Neuronal stem cell (in vitro differentiated cells): ENCODE results near the gene PLGRKT.

Source experiments
- DNase-seq: peaks from one replicate; pipeline ENCODE4 v3.0.0-alpha.2; 2013; ENCODE audit warnings: low spot score
- H2AFZ ChIP-seq: one replicate; pipeline ENCODE4 v1.6.1; 2013; ENCODE audit warnings: mild to moderate bottlenecking, low read length, inconsistent platforms
- H2AK5ac ChIP-seq: 2 replicates; pipeline ENCODE4 v1.6.1; 2013; ENCODE audit warnings: low read depth, mild to moderate bottlenecking, inconsistent platforms, low read length, moderate library complexity, mixed read lengths
- H2BK120ac ChIP-seq: 2 replicates; pipeline ENCODE4 v1.6.1; 2013; ENCODE audit warnings: low read depth, mild to moderate bottlenecking, inconsistent platforms, low read length, moderate library complexity, mixed read lengths
- H2BK12ac ChIP-seq: one replicate; pipeline ENCODE4 v1.6.1; 2013; ENCODE audit warnings: low read length, inconsistent platforms
- H2BK15ac ChIP-seq: 2 replicates; pipeline ENCODE4 v1.6.1; 2013; ENCODE audit warnings: mild to moderate bottlenecking, low read length, inconsistent platforms, mixed read lengths
- H2BK5ac ChIP-seq: one replicate; pipeline ENCODE4 v1.6.1; 2013; ENCODE audit warnings: inconsistent platforms, mild to moderate bottlenecking, low read length, moderate library complexity
- H3K14ac ChIP-seq: one replicate; pipeline ENCODE4 v1.6.1; 2013; ENCODE audit warnings: low read length, inconsistent platforms
- H3K18ac ChIP-seq: 2 replicates; pipeline ENCODE4 v1.6.1; 2013; ENCODE audit warnings: low read length, inconsistent platforms
- H3K23ac ChIP-seq: 2 replicates; pipeline ENCODE4 v1.6.1; 2013; ENCODE audit warnings: low read depth, mild to moderate bottlenecking, mixed read lengths, low read length, inconsistent platforms; ENCODE audit not compliant: poor library complexity
- H3K27ac ChIP-seq: replicated peaks from 3 replicates; pipeline ENCODE4 v1.5.1; 2013; ENCODE audit warnings: low read length, inconsistent platforms
- H3K27me3 ChIP-seq, 3 experiments: 2 replicates each; pipeline ENCODE4 v1.6.1; 2013; ENCODE audit warnings: low read length in 3 of 3, mild to moderate bottlenecking in 2 of 3, inconsistent platforms in 1 of 3, low read depth in 1 of 3, mixed read lengths in 1 of 3, moderate library complexity in 1 of 3; ENCODE audit not compliant: control insufficient read depth in 3 of 3, insufficient read depth in 3 of 3
- H3K36me3 ChIP-seq, 2 donors: replicated peaks in 1 of 2; 2 replicates each; pipeline ENCODE4 v1.6.1; 2013; ENCODE audit warnings: low read length in 2 of 2; ENCODE audit not compliant: control insufficient read depth in 2 of 2, insufficient read depth in 2 of 2
- H3K4ac ChIP-seq: 2 replicates; pipeline ENCODE4 v1.6.1; 2013; ENCODE audit warnings: inconsistent platforms, mild to moderate bottlenecking, low read length, moderate library complexity
- H3K4me1 ChIP-seq, 2 donors: 1 replicate in 1 of 2; 2 replicates in 1 of 2; pipeline ENCODE4 v1.6.1; 2013; ENCODE audit warnings: low read length in 2 of 2, low read depth in 1 of 2; ENCODE audit not compliant: control insufficient read depth in 2 of 2, insufficient read depth in 1 of 2
- H3K4me2 ChIP-seq: one replicate; pipeline ENCODE4 v1.6.1; 2013; ENCODE audit warnings: mild to moderate bottlenecking, low read length, inconsistent platforms; ENCODE audit not compliant: insufficient read depth, poor library complexity, severe bottlenecking
- H3K4me3 ChIP-seq, 2 donors: 2 replicates each; pipeline ENCODE4 v1.5.1; 2013; ENCODE audit warnings: low read length in 2 of 2, mild to moderate bottlenecking in 2 of 2, inconsistent platforms in 1 of 2, moderate library complexity in 1 of 2
- H3K79me1 ChIP-seq: one replicate; pipeline ENCODE4 v1.6.1; 2013; ENCODE audit warnings: low read depth, mild to moderate bottlenecking, inconsistent platforms, low read length, moderate library complexity
- H3K9ac ChIP-seq: one replicate; pipeline ENCODE4 v1.6.1; 2013; ENCODE audit warnings: mild to moderate bottlenecking, low read depth, low read length, inconsistent platforms; ENCODE audit not compliant: poor library complexity
- H3K9me3 ChIP-seq, 2 donors: replicated peaks in 1 of 2; 2 replicates each; pipeline versions ENCODE3 to v1.6.1; 2013; ENCODE audit warnings: low read length in 2 of 2, mild to moderate bottlenecking in 2 of 2, inconsistent platforms in 1 of 2, low read depth in 1 of 2, mixed read lengths in 1 of 2, moderate library complexity in 1 of 2; ENCODE audit not compliant: control insufficient read depth in 2 of 2, insufficient read depth in 1 of 2
- H4K8ac ChIP-seq: one replicate; pipeline ENCODE4 v1.6.1; 2013; ENCODE audit warnings: low read depth, mild to moderate bottlenecking, inconsistent platforms, low read length, moderate library complexity
- H4K91ac ChIP-seq: one replicate; pipeline ENCODE4 v1.6.1; 2013; ENCODE audit warnings: low read length, low read depth, mild to moderate bottlenecking, inconsistent platforms; ENCODE audit not compliant: poor library complexity
- WGBS, 2 donors: extraction: QIAGEN DNeasy Blood & Tissue Kit; methylation state at CpG; one replicate each; pipeline ENCODE4 v1.1.7; 2013; ENCODE audit warnings: missing lambda C conversion rate in 2 of 2, mixed read lengths in 1 of 2; ENCODE audit not compliant: insufficient read length in 2 of 2, insufficient replicate concordance in 1 of 2; ENCODE audit errors: extremely low coverage in 2 of 2; 5-methylcytosine and 5-hydroxymethylcytosine counted together

PLGRKT gene

GRCh38 chr9:5460157-5460556 is 22.4 kb upstream of the PLGRKT start:
- Histone ChIP-seq H2AK5ac (no peak overlapping the region), H3K4me3 (no peak overlapping the region), H3K9ac (no peak overlapping the region), H2BK5ac (no peak overlapping the region), H3K4ac (no peak overlapping the region), H2AFZ (no peak overlapping the region), H3K18ac (no peak overlapping the region), H3K14ac (no peak overlapping the region), H3K27ac (no peak overlapping the region), H3K27me3 (no peaks in the 10 kb centered on the region), H4K8ac (no peak overlapping the region), H3K4me2 (no peak overlapping the region), H3K36me3 (no peaks in the 10 kb centered on the region), H3K4me1 (no peaks in the 10 kb centered on the region), H3K79me1 (no peaks in the 10 kb centered on the region), H2BK120ac (no peak overlapping the region), H3K9me3 (no peaks in the 10 kb centered on the region), H4K91ac (no peak overlapping the region), H3K23ac (no peak overlapping the region), H2BK15ac (no peak overlapping the region), H2BK12ac (no peak overlapping the region)
- WGBS, 2 donors = no CpG with 5 or more reads among the region's 1 CpG
- DNase-seq = no peak

DNA sequence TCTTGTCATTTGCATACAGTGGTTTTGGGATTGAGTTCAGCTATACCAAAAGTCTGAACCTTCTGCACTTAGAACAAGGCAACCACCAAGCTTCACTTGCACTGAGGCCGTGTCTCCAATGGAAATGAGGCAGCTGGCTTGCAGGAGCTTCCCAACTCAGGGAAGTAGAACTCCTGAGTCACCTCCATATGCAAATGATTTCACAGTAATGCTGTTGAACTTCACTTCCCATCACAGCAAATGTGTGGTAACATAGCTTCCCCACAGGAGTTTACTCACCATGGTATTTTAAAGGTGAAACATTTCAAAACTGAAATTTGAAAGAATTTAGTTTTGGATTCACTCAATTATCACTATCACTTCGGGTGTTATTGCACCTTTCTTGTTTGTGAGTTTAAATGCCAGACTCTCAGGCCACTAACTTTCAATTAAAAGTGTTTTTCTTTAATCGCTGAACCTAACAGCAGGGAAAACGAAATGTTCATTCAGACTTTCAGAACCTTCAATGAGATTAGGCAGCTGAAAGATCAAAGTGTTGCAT is 21.6 kb upstream of the PLGRKT start:
- no peak overlapping the region for H3K27ac ChIP-seq
- no peak overlapping the region for H3K14ac ChIP-seq
- no peak overlapping the region for H3K9ac ChIP-seq
- no peak for DNase-seq
- H3K9me3 ChIP-seq = no peaks in the 10 kb centered on the region
- no peak overlapping the region for H2BK5ac ChIP-seq
- H2AFZ ChIP-seq = no peak overlapping the region
- H3K4me1 ChIP-seq = no peaks in the 10 kb centered on the region
- no peak overlapping the region for H2BK120ac ChIP-seq
- H3K27me3 ChIP-seq = no peaks in the 10 kb centered on the region
- H3K4ac ChIP-seq = no peak overlapping the region
- no peak overlapping the region for H4K8ac ChIP-seq
- H4K91ac ChIP-seq = no peak overlapping the region
- H3K18ac ChIP-seq = no peak overlapping the region
- no peak overlapping the region for H2AK5ac ChIP-seq
- H3K36me3 ChIP-seq = no peaks in the 10 kb centered on the region
- no peak overlapping the region for H3K23ac ChIP-seq
- no peak overlapping the region for H2BK15ac ChIP-seq
- no peak overlapping the region for H3K4me3 ChIP-seq
- no CpG with 5 or more reads among the region's 4 CpGs for WGBS, 2 donors
- H2BK12ac ChIP-seq = no peak overlapping the region
- no peaks in the 10 kb centered on the region for H3K79me1 ChIP-seq
- no peak overlapping the region for H3K4me2 ChIP-seq

DNA sequence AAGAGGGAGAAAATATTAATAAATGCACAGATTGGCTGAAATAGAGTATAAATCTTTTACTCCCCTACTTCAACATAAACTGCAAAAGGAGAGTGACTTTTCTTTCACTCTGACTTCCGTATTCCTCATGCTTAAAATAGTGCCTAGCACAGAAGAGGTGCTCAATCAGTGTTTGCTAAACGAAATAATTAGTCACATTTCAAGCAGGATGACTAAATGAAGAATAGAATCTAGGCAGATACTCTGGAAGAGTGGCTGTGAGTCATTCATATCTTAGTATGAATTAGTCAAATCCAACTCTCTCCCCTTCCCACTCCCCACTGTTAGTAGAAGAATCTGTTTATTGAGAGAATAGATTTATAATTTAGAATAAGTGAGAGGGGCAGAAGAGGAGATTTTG is 17.5 kb upstream of the PLGRKT start:
- Histone ChIP-seq H2AK5ac (no peak overlapping the region), H3K4me2 (no peak overlapping the region), H2BK15ac (no peak overlapping the region), H3K9me3 (no peaks in the 10 kb centered on the region), H3K79me1 (no peaks in the 10 kb centered on the region), H3K23ac (no peak overlapping the region), H3K18ac (no peak overlapping the region), H3K9ac (no peak overlapping the region), H3K27ac (no peak overlapping the region), H3K4me3 (no peak overlapping the region), H3K27me3 (no peaks in the 10 kb centered on the region), H2BK120ac (no peak overlapping the region), H4K91ac (no peak overlapping the region), H2BK12ac (no peak overlapping the region), H3K36me3 (no peaks in the 10 kb centered on the region), H3K4ac (no peak overlapping the region), H3K4me1 (peaks cover 0 to 1% of the 10 kb centered on the region in 2 donors), H3K14ac (no peak overlapping the region), H2AFZ (no peak overlapping the region), H2BK5ac (no peak overlapping the region), H4K8ac (no peak overlapping the region)
- WGBS, 2 donors = no CpG with 5 or more reads among the region's 2 CpGs
- no peak for DNase-seq

GRCh38 chr9:5453673-5454072 is 15.9 kb upstream of the PLGRKT start:
- Histone ChIP-seq H3K14ac (no peak overlapping the region), H3K36me3 (no peaks in the 10 kb centered on the region), H3K9me3 (no peaks in the 10 kb centered on the region), H3K27me3 (peaks cover 0 to 2% (median 0%) of the 10 kb centered on the region in 3 experiments), H2BK12ac (no peak overlapping the region), H2AFZ (no peak overlapping the region), H2BK120ac (no peak overlapping the region), H3K27ac (no peak overlapping the region), H2AK5ac (no peak overlapping the region), H3K79me1 (no peaks in the 10 kb centered on the region), H3K9ac (no peak overlapping the region), H3K4me2 (no peak overlapping the region), H3K4me1 (peaks cover 0 to 1% of the 10 kb centered on the region in 2 donors), H4K8ac (no peak overlapping the region), H3K4ac (no peak overlapping the region), H4K91ac (no peak overlapping the region), H3K18ac (no peak overlapping the region), H3K23ac (no peak overlapping the region), H3K4me3 (no peak overlapping the region), H2BK5ac (no peak overlapping the region), H2BK15ac (no peak overlapping the region)
- no peak for DNase-seq
- no CpG with 5 or more reads among the region's 2 CpGs for WGBS, 2 donors
